GM18511 (cell line): Measurements from ENCODE around the gene GPHA2.
"Not testable (repeated sequence)": the region's sequence is repeated elsewhere in the genome, so short reads cannot be mapped to it uniquely, and the experiment has no call there.

Experiments
- ATAC-seq: cut with Tn5 transposase; IDR thresholded peaks from one replicate; pipeline ENCODE4 v1.9.1; 2021; ENCODE audit warnings: mild to moderate bottlenecking, moderate library complexity; ENCODE audit not compliant: unreplicated experiment

Gene GPHA2, protein sequence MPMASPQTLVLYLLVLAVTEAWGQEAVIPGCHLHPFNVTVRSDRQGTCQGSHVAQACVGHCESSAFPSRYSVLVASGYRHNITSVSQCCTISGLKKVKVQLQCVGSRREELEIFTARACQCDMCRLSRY

DNA sequence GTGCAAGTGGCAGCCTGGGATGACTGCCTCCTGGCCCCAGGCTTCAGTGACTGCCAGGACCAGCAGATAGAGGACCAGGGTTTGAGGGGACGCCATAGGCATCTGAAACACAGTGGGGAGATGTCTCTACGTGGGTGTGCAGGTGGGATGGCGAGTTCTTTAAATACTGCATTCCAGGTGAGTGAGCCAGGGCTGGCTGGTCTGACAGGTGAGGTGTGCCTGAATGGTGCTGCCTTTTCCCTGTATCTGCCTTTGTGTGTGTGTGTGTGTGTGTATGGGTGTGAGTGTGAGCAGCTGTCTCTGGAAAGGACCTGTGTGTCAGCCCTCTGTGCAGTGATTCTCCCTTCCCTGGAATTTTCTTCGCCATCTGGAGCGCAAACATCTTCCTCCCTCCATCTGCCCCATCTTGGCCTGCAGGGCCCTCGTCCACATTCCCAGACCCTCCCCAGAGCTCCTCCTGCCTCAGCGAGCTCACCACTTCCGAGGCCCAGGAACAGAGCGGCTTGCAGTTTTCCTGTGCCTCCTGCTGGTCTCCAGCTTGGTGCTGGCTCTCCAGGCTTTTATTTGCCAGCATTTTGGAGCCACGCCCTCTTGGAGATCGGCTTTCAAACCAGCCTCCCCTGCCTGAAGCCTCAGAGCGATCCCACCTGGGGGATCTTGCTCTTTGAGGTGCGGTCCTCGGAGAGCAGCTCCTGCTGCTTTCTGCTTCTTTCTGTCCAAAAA lies at the start of gene GPHA2:
Gene GPHA2 (minus strand): TSS at position 535 of the 723 bp plus-strand sequence. CDS start 433 bp downstream, at position 102.
- ATAC-seq = no peak

DNA sequence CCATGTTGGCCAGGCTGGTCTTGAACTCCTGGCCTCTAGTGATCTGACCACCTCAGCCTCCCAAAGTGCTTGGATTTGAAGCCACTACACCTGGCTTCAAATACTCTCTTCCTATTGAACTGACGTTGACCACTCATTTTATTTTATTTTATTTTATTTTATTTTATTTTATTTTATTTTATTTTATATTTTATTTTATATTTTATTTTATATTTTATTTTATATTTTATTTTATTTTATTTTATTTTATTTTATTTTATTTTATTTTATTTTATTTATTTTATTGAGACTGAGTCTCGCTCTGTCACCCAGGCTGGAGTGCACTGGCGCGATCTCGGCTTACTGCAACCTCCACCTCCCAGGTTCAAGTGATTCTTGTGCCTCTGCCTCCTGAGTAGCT lies 47.6 kb upstream of the GPHA2 start:
- ATAC-seq = not testable (repeated sequence)

DNA sequence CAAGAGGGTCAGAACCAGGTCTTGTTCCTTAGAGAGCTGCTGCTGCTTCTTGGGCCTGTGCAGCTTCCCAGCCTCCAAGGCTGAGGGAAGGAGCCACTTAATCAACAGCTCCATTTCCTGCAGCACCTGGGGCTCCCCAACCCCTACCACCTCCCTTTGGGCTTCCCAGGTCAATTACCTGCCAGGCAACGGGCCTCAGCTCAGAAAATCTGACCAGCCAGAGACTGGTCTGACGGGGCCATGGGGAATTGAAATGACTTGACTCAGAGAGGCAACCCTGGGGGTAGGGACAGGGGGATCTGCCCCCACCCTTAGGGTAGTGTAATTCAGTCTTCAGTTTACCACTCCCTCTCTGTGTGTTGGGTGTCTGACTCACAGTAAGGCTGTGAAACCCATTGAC lies 41.0 kb upstream of the GPHA2 start:
- no peak for ATAC-seq

DNA sequence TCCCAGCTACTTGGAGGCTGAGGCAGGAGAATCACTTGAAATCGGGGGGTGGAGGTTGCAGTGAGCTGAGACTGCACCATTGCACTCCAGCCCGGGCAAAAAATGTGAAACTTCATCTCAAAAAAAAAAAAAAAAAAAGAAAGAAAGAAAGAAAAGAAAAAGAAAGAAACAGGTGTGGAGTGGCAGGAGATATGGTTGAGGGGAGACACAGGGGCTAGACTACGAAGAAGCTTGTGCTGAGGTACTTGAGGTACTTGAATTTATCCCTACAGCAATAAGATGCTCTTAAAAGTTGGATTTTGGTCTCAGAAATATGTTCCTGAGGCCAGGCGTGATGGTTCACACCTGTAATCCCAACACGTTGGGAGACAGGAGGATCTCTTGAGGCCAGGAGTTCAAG lies 38.4 kb upstream of the GPHA2 start:
- ATAC-seq = no peak

DNA sequence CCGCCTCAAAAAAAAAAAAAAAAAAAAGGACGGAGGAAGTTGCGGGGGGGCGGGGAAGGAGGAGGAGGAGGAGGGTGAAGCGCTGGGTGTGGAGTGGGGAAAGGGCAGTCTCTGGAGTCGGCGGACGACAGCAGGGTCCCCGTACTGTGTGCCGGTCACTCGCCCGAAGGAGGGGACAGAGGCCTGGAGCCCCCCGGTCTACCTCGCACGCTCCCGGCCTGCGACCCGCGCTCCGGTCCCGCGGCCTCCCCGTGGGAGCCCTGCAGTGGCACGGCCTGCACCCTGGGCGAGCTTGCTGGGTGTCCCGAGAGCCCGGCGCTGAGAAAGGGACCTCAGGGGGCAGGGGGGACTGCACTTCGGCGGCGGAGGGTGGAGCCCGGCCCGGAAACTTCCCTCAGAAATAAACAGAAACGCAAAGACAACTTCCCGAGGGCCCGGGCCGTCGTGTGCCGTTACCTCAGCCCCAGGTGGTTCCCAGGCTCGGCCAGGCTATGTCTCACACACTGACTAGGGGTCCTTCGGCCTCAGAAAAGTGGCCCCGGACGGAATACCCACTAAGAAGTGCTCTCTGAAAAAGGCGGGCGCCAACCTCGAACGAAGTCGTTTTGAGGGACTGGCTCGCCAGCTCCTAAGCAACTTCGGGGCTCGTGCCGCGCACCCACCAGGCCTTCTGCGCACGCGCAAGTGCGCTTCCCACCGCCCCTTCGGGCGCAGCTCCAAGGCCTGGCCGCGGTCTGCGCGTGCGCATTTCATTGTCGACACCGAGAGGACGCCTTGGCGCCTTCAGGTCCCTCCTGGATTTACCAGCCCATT lies 35.9 kb upstream of the GPHA2 start, which contains the start of gene MAJIN:
Gene MAJIN (minus strand): TSS at position 688 of the 813 bp plus-strand sequence. CDS start 12,703 bp downstream, outside the sequence.
- no peak for ATAC-seq

DNA sequence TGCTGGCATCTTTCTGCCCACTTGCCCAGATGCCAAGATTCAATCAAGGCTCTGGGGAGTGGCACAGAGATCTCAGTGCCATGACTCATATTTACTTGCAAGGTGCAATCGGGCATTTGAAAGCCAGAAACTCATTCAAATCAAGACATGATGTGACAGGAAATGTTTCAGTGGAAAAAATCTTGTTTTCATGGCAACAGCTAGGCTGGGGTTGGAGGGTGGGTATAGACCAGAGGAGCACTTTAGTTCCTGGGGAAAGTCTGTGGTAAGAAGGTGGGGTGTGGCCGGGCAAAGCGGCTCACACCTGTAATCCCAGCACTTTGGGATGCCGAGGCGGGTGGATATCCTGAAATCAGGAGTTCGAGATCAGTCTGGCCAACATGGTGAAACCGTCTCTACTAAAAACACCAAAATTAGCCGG lies 35.0 kb upstream of the GPHA2 start:
- ATAC-seq = no peak

DNA sequence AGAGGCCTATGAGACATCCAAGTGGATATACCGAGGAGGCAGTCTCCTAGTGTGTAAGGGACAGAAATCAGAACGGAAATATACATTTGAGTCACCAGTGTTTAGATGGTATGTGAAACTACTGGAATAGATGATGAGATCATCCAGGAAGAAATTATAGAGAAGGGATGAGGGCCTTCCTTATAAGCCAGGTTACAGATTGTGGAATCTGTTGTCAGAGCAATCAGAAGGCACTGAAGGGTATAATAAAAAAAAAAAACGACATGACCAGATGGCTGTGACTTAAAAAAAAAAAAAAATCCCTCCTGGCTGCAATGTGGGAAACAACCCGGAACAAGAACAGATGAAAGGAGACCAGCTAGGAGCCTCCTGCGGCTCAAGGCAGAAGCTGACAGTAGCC lies 33.5 kb upstream of the GPHA2 start:
- ATAC-seq = no peak

DNA sequence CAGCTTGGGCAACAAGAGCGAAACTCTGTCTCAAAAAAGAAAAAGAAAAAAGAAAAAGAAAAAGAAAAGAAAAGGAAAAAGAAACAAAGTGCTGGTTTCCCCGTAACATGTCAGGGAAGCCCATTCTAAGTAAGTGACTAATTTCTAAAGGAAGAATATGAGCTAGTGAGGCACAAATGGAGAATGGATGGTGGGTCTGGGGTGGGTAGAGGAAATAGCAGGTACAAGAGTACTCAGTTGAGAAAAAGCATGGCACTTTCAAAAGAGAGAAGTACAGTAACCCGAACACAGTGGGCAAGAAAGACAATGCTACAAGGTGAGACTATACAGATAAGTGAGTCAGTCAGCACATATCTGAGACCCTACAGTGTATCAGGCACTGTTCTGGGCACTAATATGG lies 31.7 kb upstream of the GPHA2 start:
- no peak for ATAC-seq

DNA sequence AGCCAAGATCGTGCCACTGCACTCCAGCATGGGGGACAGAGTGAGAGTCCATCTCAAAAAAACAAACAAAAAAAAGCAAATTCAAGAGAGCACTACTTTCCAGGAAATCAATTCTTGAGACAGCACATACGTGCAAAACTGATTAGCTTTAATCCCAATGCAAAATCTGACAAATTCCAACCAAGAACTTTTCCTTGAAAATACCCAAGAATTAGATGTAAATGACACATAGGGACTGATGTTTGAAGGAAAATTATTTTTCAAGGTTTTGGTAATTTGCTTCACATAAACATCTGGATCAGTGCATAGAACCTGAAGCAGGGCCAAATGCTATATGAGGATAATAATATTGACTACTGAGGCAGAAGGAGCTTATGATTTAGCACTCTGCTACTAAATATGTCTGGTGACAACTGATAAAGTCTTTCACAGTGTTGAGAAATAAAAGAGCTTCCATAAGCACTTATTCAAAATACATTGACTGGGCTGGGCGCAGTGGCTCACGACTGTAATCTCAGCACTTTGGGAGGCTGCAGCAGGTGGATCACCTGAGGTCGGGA lies 27.5 kb upstream of the GPHA2 start:
- no peak for ATAC-seq

DNA sequence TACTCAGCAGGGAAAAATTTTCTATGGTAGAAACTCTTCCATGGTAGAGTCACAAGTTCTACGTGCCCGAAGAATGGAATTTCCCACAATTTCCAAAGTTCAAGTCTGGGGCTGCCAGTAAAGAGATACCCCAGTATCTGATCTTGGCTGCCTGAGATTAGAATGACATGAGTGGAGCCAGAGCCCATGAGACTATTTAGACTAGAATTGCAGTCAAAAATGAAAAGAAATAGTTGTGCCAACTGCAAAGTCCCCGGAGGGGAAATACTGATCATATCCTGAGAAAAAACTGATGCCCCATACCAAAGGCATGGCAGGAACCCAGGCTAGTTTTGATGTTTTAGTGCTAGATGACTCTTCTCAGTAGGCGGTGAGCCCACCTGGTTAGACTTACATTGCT lies 25.0 kb upstream of the GPHA2 start:
- no peak for ATAC-seq

DNA sequence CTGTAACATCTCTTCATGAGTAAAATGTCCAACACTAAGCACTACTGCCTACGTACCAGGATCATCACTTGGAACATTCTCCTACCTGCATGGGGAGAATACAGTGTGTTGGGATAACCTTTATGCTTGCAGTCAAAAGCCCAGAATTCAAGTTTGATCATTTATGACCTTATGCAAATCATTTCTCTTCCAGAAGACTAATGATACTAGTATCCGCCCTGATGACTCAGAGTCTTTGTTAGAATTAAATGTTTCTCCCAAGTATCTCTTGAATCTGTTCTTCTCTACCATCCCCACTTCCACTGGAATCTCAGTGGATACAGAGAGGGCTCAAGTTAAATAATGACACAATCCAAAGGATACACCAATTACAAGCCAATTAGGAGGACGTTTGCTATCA lies 23.8 kb upstream of the GPHA2 start:
- ATAC-seq = no peak

DNA sequence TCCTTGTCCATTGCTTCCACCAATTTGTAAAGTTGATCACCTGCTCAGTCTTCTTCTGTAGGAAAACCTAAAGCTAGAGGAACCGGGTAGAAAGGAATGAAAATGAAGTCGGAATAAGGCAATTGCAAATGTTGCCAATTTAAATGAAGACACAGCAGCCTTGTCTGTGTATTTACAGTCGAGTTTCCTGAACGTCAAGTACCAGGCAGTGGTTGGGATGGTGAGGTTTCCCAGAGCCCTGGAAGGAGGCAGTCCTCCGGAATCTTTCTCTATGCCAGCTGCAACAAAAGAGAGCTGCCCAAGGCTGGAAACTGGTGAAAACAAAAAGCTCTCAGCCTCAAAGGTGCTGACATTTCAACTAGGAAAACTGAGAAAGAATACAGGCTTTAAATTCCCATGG lies 18.5 kb upstream of the GPHA2 start:
- no peak for ATAC-seq

DNA sequence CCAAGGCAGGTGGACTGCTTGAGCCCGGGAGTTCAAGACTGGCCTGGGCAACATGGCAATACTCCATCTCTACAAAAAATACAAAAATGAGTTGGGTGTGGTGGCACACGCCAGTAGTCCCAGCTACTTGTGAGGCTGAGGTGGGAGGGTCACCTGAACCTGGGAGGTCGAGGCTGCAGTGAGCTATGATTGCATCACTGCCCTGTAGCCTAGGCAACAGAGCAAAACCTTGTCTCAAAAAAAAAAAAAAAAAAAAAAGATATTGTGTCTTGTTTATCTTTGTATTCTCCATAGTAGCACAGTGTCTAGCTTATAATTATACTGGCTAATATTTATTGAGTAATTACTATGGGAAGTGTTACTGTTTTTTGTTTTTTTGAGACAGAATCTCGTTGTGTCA lies 15.8 kb upstream of the GPHA2 start:
- ATAC-seq = no peak

DNA sequence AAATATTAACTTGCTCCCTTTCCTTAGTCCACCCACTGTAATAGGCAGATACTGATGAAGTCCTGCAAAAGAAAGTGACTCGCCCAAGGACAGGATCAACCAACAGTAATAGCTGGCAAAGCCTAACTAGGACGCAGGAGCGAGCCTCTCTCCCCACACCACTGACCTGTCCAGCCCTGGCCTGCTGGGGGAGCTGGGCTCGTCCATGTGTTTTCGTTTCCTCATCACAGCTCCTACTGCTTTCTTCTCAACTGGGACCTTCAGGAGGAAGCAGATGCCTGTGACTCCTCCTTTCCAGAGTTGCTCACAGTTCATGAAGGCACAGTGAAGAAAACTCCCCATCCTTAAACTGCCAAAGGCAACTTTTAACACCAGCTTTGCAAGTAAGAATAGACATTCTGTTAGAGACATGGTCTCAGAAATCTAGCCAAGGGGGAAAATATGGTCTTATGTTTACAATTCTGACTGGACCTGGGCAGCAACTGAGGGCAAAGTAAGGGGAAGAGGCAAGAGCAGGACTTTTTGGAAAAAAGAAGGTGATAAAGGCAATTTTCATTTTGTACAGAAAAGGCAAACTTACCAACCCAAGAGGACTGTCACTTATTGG lies 11.6 kb upstream of the GPHA2 start:
- ATAC-seq = no peak

DNA sequence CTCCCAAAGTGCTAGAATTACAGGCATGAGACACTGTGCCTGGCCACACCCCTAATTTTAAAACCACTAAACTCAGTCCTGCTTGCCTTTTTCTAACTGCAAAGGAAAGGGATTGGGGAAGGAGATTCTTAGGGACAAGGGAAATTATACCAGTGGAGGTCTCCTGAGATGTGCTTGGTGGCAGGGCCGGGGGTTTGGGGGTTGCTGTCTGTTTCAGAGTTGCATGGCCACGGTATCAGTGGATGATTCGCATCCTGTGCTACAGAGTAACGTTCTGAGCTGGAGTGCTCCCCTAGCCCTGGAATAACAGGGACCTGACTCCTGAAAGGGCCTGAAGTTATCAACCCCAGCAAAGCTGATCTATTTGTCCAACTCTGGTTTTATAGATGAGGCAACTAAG lies 846 bp upstream of the GPHA2 start:
- no peak for ATAC-seq

DNA sequence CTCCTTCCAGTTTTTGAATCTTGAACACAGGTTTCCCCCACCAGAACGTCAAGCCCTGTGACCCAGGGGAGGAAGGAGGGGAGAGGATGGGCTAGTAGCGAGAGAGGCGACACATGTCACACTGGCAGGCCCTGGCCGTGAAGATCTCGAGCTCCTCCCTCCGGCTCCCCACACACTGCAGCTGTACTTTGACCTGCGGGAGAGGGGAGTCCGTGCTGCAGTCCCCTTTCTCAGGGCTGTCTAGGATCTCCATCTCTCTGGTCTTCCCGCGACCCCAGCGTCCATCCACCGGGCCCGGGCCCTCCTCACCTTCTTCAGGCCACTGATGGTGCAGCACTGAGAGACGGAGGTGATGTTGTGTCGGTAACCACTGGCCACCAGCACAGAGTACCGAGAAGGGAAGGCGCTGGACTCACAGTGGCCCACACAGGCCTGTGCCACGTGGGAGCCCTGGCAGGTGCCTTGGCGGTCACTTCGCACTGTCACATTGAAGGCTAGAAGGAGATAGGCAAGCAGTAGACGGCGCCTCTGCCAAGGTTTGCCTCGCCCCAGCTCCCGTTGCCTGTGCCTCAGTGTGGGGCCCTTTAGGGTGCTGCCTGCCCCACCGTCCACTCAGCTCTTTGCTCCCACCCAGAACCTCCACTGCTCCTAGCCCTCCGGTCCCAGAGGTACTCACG lies 873 bp downstream of the GPHA2 start:
- no peak for ATAC-seq

DNA sequence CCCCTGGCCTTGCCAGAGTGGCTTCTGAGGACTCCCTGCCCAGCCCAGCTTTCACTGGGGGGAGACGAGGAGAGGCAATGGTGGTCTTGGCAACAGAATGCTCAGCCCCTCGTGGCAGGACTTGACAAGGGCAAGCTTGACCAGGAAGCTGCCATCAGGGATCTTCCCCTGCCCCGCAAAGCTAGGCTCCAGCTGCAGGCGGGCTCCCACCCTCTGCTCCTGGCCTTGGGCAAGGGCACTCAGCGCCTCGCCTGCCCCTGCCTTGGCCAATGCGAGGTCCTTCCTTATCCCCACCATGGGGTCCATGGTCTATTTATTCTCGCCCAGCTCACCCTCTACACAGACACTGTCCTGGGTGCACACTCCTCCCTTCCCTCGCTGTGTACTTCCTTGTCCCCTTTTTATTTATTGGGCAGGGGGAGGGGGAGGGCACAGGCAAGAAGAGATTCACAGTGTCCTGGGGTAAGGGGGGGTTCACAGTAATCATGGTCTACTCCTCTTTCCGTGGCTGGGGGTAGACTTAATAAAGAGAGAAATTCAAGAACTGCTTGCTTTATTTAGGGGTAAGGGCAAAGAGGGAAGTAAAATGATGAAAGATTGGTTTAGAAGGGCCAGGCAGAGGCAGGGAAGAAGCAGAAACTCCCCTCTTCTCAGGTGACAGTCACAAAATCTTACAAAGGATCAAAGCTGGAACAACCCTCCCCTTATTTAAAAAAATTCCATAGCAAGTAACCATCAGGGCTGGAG lies 1.6 kb downstream of the GPHA2 start:
- no peak for ATAC-seq

DNA sequence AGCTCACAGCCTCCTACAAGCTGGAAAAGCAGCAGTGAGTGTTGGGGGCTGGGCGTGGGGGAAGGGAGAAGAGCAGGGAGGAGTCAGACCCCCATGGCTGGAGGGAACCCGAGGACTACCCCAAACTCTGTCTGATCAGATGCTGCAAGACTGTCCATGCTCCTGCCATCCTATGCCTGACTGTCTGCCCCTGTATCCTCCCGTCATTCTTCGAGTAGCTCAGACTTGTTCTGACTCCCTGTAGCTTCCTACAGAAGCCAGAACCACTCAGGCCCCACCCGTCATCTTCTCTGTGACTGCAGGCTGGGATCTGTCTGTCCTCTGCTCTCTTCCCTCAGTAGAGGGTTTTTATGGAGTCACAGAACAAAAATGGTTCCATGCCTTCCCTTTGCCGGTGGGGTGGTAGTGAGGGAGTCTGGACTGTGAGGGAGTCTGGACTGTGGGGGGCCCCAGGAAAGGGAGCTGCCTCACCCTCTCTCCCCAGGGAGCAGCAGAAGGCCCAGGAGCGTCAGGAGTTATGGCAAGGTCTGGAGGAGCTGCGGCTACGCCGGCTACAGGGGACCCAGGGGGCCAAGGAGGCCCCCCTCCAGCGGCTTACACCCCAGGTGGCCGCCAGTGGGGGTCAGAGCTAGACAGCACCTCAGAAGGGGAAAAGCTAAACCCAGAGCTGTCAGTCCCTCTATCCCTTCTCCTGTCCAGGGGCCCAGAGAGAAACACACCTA lies 2.3 kb downstream of the GPHA2 start:
- ATAC-seq = no peak

DNA sequence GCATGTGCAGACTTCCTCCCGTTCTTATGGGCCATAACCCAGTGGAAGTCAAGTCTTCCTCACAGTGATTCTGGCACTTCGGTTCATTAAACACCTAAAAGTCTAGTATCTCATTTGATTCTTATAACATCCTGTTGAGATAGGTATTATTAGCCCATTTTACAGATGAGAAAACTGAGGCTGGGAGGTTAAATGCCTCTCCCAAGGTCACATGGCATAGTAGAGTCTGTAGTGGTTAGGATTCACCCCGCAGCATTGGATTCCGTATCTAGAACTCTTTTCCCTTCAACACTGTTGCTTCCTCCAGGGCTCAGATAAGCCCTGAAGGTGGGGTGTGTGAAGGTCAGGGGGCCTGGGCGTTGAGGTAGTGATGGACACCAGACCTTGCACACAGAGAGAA lies 3.4 kb downstream of the GPHA2 start:
- ATAC-seq = no peak
